ENCODE results near the gene SLITRK6.
"Not testable (repeated sequence)": the region's sequence is repeated elsewhere in the genome, so short reads cannot be mapped to it uniquely, and the experiment has no call there.

SLITRK6 gene, protein sequence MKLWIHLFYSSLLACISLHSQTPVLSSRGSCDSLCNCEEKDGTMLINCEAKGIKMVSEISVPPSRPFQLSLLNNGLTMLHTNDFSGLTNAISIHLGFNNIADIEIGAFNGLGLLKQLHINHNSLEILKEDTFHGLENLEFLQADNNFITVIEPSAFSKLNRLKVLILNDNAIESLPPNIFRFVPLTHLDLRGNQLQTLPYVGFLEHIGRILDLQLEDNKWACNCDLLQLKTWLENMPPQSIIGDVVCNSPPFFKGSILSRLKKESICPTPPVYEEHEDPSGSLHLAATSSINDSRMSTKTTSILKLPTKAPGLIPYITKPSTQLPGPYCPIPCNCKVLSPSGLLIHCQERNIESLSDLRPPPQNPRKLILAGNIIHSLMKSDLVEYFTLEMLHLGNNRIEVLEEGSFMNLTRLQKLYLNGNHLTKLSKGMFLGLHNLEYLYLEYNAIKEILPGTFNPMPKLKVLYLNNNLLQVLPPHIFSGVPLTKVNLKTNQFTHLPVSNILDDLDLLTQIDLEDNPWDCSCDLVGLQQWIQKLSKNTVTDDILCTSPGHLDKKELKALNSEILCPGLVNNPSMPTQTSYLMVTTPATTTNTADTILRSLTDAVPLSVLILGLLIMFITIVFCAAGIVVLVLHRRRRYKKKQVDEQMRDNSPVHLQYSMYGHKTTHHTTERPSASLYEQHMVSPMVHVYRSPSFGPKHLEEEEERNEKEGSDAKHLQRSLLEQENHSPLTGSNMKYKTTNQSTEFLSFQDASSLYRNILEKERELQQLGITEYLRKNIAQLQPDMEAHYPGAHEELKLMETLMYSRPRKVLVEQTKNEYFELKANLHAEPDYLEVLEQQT

DNA sequence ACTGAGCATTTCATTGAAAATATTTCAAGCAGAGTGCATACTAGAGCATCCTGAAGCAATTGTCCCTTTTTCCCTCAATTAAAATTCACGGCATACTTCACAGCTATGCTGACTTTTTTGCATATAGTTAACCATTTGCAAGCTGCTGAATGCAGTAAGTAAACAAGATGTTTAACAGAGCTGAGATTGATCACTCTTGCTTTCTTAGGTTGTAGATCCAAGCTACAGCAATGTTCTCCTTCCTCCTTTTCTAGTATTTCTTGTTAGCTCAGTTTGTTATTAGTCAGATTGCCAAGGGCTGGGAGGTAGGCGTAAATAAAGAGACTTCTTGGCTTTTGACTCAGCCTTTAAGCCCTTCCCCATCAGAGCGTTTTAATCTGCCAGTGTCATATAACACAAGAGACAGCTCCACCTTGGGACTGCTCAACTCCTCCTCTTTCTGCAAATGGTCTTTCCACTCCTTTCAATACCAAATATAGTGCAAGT, at the start of gene SLITRK6:
TSS of gene SLITRK6 (minus strand) at position 323 of the 486 bp plus-strand sequence. CDS start 2,911 bp downstream, outside the sequence.
- peak; percentile 78 to 92 for DNase-seq

DNA sequence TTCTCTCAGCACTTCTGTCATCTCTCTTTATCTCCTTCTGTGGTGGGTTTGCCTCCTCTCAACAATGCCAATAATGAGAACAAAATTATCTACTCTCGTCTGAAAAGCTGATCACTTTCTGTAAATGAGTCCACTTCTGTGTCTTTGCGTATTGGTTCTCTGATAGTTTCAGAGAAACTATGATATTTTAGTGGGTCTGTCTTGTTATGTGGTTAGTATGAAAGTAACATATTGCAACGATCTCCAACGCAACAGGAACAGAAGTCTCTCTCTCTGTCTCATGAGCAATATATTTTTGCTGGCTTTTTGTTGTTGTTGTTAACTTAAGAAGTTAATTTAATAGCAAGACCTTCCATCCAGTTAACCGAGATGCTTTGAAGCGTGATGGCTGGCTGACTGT, 47.8 kb upstream of the SLITRK6 start:
- no peak for DNase-seq

DNA sequence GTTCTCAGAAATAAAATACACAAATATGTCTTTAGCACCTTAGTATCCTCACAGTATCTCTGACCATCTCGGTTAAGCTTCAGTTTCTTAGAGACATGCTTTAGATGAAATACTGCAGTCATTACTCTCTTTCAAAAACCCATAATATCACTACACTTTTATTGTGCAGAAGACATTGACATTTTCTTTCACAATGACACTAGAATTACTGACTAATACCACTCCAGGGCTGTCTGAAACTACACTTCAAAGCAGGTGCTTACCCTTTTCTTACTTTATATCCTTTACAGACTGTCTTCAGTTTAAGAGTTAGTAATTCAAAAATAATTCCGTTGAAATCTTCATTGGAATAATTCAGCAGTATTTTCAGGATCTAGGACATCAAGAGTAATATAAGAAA, 42.2 kb upstream of the SLITRK6 start:
- no peak for DNase-seq

DNA sequence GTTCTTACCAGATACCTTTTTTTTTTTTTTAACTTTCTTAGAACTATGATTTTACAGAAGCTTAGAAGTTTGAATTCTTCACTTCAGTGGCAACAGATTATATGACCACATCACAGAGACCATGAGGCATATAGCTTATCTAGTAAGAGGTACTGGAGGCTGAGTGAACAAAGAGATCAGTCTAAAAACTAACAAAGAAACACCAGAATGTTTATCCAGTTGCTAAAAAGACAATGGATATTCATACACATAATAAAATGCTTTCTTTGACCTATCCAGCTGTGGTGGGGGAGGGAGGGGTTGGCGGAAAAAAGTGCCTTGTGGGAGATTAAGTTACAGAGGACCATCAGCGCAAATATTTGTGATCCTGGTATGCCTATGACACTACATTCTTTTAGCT, 34.7 kb upstream of the SLITRK6 start:
- DNase-seq: no peak

DNA sequence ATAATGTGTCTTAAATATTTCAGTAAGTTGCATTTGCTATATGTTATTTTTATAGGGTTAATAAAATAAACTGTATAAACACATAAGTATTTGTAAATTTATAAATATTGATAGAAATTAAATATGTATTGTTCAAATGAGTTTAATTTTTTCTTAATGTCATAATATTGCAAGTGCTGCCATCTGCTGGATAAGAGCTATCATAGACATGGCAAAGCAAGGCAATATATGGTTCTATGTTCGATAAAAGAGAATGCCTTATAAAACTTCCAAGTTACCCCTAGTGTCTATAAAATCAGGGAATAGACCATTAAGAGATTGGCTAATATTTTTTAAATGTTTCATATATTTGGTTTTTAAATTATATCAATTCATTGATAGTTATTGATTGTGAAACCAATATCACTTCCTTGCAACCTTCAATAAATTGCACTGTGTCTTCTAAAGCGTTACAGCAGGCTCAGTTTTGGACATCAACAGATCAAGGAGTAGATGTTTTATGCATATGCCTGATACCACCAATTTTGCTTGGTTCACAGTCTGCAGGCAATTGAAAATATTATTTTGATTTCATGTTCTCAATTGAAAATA, 29.0 kb upstream of the SLITRK6 start:
- peak; percentile 36 to 42 for DNase-seq

DNA sequence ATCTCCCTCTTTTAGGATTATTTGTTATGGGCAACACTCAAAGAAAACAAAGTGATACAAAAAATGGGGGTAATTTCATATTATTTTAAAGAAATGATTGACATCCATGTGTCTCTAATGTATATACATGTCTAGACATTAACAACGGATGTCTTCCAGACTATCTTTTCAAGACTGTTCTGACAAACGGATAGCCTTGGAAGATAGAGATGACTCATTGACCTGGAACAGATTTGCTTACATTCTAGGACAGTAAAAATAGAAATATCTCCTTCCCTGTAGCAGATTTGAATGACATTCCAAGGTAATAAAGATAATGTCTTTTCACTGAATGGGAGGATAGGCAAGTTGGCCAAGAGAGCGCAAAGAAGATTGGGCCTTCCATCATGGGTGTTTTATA, 26.2 kb upstream of the SLITRK6 start:
- no peak for DNase-seq

DNA sequence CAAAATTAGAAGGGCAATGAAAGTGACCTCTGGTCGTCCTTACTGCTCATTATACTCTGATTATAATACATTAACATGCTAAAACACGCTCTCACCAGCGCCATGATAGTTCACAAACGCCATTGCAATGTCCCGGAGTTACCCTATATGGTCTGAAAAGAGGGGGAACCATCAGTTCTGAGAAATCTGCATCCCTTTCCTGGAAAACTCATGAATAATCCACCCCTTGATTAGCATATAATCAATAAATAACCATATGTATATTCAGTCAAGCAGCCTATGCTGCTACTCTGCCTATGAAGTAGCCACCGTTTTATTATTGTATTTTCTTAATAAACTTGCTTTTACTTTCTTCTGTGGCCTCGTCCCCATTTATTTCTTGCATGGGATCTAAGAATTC, 24.6 kb upstream of the SLITRK6 start:
- DNase-seq: no peak

DNA sequence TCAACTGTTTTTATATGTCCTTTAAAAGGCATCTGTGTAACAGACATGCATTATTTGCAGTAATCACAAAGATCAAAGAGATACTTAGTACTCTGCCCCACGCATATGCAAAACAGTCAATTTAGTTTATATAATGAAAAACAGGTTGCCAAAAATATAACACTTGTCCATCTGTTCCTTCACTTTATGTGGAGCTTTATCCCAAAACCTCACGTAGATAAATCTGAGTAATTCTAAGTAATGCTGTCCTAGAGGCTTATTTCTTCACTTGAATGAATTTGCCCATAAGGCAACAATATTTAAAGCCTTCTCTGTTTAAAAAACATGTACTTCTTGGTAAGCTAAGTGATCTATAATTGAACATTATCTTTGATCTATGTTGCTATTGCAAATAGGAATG, 20.3 kb upstream of the SLITRK6 start:
- no peak for DNase-seq

DNA sequence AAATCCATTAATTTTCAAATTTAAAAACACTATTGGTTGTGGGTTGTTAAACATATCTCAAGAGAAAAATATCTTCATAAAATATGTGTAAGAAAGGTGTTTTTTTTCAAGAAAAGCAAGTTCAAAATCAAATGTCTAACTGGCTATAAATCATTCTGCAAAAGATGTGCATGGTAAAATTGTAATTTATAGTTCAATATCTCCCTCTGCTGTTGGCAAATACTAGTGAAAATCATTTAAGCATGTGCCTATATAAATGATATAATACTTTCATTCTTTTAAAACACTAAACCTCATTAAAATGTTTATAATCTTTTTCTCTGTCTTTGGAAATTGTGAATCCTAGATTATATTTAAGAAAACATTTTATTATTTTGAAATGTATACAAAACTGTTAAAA, 17.2 kb upstream of the SLITRK6 start:
- DNase-seq: peak in 1 of 2 experiments; percentile 18

DNA sequence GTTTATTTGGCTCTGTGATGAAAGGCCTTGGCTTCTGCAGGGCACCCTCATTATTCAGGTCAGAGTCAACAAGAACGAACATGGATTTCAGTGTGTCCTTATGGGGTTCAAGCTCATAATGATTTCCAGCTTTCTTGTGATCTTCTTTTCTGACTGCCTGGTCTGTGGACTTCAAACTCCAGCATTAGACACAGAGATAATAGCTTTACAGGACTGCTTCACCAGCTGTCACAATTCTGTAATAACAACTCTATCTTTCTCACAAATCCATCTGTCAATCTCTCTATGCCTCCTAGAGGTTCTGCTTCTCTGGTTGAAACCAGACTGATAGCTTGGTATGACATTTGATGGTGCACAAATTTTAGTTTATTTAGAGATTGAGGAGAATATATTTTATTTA, 13.1 kb upstream of the SLITRK6 start:
- DNase-seq: no peak

DNA sequence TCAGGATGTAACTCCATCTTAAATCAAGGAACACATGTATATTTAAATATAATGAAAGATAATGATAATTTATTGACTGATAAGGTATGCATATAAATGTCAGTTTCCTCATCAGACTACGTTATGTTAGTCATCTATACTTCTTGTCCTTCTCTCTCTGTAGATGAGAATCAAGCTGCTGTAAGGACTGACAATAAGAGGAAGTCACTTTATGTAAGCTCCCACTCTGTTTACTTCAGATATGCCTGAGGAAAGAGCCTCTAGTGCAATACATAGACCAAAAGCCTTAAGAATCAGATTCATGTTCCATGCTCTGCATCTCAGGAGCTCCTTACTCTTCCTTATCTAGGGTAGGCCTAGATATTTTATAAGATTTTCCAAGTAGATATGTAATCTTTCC, 9.6 kb upstream of the SLITRK6 start:
- no peak for DNase-seq

DNA sequence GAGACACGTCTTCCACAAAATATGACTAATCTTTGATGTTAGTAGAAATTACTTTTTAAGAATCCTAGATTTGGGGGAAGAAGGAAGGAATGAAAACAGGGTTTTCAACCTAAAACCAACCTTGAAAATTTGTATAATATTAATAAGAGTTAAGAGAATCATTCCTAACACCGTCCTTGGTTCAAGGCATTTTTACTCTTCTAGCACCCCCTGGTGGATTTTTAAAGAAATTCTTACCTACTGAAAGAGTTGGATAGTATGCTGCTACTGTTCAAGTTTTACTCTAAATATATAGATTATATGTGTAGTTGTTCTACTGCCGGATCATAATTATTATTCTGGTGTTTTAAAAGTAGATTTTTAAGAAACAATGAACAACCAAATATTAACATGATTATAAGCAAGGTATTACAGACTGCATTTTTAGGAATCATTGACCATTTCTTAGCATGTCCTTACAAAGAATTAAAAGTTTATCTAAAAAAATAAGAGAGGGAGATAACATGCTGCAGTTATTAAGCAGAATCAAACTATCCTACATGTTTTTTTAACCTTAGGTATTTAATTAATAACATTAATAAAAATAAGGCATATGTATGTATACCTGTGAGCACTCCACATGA, 7.4 kb upstream of the SLITRK6 start:
- peak; percentile 80 to 86 for DNase-seq

DNA sequence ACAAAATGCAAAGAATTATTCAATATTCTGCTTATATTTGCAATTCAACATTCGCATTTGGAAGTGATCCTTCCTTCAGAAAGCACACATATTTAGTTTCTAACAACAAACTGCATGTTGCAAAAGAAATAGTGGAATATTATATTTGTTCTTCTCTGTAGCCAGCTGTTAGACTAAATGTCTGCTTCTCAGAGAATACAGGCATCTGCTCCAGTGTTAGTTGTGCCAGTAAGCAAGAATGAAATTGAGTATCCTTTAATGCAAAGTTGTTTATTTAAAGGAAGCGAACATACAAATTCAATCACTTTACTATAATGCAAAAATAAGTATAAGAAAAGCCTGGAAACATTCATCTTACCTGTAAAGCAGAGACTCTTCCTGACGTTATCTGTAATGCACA, 663 bp downstream of the SLITRK6 start:
- no peak for DNase-seq

DNA sequence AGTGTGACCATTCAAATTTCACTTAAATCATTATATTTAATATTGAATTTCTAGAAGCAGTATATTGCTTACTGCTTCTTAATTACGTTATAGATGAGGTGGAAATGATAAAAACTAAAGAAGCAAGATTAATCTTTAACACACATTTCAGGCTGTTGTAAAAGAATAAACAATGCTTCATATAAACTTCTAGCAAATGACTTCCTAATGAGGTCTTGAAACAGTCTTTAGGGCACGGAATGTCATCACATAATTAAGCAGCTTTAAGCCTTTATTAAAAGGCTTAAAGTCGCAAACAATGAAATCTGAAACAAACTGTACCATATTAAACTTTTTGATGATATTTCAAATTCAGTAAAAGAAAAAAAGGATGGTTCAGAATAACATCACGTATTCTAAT, 1.9 kb downstream of the SLITRK6 start:
- DNase-seq: no peak

DNA sequence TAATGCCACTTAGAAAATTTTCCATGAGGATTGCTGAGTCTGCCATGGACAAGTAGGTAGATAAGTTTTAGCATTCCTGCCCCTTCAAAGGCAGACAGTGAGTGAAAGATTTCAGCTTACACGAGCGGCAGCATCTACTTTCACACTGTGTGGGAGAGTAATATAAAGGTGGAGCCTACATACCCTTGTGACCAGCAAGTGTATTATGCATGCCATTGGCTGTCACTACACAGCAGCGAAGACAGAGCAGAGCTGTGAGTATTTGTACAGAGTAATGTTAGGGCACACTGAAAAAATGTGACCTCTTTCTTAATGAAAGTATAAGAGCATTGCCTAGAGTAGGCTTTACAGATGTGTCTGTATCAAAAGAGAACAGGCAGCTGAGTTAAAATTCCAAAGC, 14.0 kb downstream of the SLITRK6 start:
- DNase-seq: no peak

DNA sequence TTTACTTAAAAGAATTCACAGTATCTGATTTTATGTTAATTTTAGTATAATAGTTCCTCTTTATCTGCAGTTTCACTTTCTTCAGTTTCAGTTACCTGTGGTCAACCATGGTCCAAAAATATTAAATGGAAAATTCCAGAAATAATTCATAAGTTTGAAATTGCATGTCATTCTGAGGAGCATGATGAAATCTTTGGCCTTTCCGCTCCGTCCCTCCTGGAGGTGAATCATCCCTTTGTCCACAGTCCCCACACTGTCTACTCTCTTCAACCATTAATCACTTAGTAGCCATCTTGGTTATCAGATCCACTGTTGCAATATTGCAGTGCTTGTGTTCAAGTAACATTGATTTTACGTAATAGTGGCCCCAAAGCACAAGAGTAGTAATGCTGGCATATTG, 26.9 kb downstream of the SLITRK6 start:
- DNase-seq: no peak

DNA sequence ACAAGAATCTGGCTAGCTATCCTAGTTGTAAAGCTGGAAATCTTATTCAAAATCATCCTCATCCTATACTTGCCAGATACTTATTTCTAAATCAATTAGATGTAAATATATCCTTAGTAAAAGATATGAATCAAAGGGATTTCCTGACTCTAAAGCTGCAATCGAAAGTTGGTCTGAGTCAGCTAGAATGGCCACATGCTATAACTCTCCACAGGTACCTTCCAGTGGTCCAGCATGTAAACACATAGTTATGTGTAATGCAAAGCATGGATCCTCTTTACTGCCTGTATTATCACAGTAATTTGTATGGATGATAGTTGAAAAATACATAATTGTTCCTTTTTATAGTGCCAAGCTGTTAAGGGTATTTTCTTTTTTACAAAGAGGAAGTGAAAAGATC, 27.4 kb downstream of the SLITRK6 start:
- no peak for DNase-seq

DNA sequence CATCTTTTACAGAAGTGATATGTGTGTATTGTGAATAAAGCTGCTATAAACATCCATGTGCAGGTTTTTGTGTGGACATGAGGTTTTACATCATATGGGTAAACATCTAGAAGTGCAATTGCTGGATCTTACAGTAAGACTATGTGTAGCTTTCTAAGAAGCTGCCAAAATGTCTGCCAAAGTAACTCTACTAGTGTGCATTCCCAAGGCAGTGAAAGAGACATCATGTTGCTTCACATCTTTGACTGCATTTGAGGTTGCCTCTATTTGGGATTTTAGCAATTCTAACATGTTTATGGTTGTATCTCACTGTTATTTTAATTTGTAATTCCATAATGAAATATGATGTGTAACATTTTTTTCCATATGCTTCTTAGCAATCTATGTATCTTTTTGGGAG, 30.3 kb downstream of the SLITRK6 start:
- DNase-seq: no peak

DNA sequence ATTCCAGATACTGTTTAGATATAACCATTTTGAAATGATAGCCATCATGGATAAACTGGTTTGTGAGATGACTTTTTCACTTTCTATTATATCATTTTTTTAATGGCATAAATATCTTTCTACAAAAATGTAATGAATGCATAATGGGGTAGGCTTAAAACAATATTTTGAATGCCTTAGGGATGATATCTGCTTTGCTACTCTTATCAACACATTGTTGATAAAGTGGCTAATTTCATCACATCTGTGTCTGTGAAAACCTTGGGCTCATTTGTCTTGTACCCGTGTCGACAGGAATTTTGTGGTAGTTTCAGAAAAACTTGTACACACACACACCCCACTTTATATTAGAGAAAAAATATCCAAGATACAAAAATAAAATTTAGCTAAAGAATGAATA, 44.1 kb downstream of the SLITRK6 start:
- no peak for DNase-seq

DNA sequence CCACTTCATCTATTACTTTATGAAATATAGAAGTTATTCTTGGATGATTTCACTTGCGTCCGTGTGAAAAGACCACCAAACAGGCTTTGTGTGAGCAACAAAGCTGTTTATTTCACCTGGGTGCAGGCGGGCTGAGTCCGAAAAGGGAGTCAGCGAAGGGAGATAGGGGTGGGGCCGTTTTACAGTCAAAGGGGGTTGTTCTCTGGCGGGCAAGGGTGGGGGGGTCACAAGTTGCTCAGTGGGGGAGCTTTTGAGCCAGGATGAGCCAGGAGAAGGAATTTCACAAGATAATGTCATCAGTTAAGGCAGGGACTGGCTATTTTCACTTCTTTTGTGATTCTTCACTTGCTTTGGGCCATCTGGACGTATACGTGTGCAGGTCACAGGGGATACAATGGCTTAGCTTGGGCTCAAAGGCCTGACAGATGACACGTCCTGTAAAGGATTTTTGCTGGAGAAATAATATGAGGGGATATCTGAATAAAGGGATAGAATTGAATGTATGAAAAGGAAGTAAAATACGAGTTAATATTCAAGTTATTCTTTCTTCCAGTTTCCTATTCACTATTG, 55.9 kb downstream of the SLITRK6 start:
- not testable (repeated sequence) for DNase-seq
